GM12872 (cell line): ENCODE data around the gene SEC14L5.

Experiments used
- CTCF ChIP-seq: IDR thresholded peaks from 3 replicates; pipeline ENCODE4 v1.5.1; 2011; ENCODE audit warnings: low read depth, mild to moderate bottlenecking, low read length, moderate library complexity; ENCODE audit not compliant: insufficient read depth

Gene SEC14L5

GRCh38 chr16:5024632-5025031, 66.5 kb downstream of the SEC14L5 start:
- 0 out of 3 replicates have a peak, but pooled peaks have one; percentile 4 for TF ChIP-seq CTCF

GRCh38 chr16:5025171-5025632, 67.1 kb downstream of the SEC14L5 start:
- peak; percentile 41 for TF ChIP-seq CTCF

- TF ChIP-seq CTCF, result no peak
Observed at GRCh38 chr16:5026664-5027063, 68.5 kb downstream of the SEC14L5 start.

- TF ChIP-seq CTCF, result no peak
Observed at GRCh38 chr16:5027086-5027485, 69.0 kb downstream of the SEC14L5 start.

- no peak for TF ChIP-seq CTCF
Observed at GRCh38 chr16:5027575-5028235, 69.6 kb downstream of the SEC14L5 start.

- TF ChIP-seq CTCF, result no peak
Observed at GRCh38 chr16:5028950-5029475, 70.9 kb downstream of the SEC14L5 start.

GRCh38 chr16:5030251-5030870, 72.2 kb downstream of the SEC14L5 start:
- TF ChIP-seq CTCF, result no peak
